GM12878 (cell line): ENCODE measurements around the gene MEF2D. TPM values are rescaled to one million over a fixed set of nuclear protein-coding genes. Genes with fewer than 3 reads are reported as not detected.

Experiments
- ESRRA ChIP-seq: IDR thresholded peaks from 2 replicates; pipeline ENCODE4 v1.6.1; 2012; ENCODE audit warnings: mild to moderate bottlenecking, low read length, improper control_type of control experiment
- KLF5 ChIP-seq: fragments of 450-650 bp; IDR thresholded peaks from 2 replicates; pipeline ENCODE4 v1.6.1; 2014; ENCODE audit warnings: mild to moderate bottlenecking; ENCODE audit not compliant: partially characterized antibody
- MTA2 ChIP-seq: fragments of 450-650 bp; IDR thresholded peaks from 2 replicates; pipeline ENCODE4 v1.6.1; 2016; ENCODE audit warnings: low read depth, mild to moderate bottlenecking, moderate library complexity
- MXI1 ChIP-seq: fragments of 150-350 bp; IDR thresholded peaks from 2 replicates; pipeline ENCODE4 v1.6.1; 2011; ENCODE audit warnings: low read depth, mild to moderate bottlenecking, inconsistent platforms, low read length, improper control_type of control experiment
- SPI1 ChIP-seq: IDR thresholded peaks from 2 replicates; pipeline ENCODE4 v1.6.1; 2011; ENCODE audit warnings: low read depth, mild to moderate bottlenecking, low read length, moderate library complexity, borderline replicate concordance; ENCODE audit not compliant: insufficient read depth
- ZBTB4 ChIP-seq: fragments of 450-650 bp; formaldehyde crosslinking; IDR thresholded peaks from 2 replicates; pipeline ENCODE4 v1.4.0; 2022; ENCODE audit warnings: mild to moderate bottlenecking, moderate library complexity
- polyA plus RNA-seq, 11 experiments: library from polyadenylated mRNA; depleted of rRNA in 4 of 11; unstranded in 6 of 11; stranded (reverse) in 5 of 11; fragments of >200 nt; fragmentation: Nextera tagmentation in 4 of 11; fragmentation: Illumina TruSeq in 1 of 11; extraction: Ambion mirVana in 4 of 11; extraction: Trizol in 1 of 11; gene quantifications; 1 replicate in 1 of 11; 2 replicates in 10 of 11; pipeline versions ENCODE4 v1.2.1 to v1.2.3, GENCODE V29; 2011 to 2016; ENCODE audit warnings: inconsistent platforms in 2 of 11, missing spikeins in 2 of 11, low read depth in 1 of 11
- total RNA-seq, 4 experiments: library from RNA; depleted of rRNA in 3 of 4; stranded (reverse); fragments of >200 nt in 3 of 4; fragmentation: Illumina TruSeq in 1 of 4; extraction: Trizol in 1 of 4; gene quantifications; 2 replicates each; pipeline versions ENCODE4 v1.2.1 to v1.2.3, GENCODE V29; 2013 to 2021
- TF ChIP-seq, protein P1 (sequence below): fragments of 450-650 bp; IDR thresholded peaks from 2 replicates; pipeline ENCODE4 v1.6.1; 2017; ENCODE audit warnings: mild to moderate bottlenecking, low read depth, inconsistent platforms; ENCODE audit not compliant: poor library complexity, severe bottlenecking
- TF ChIP-seq, protein P2 (sequence below): IDR thresholded peaks from 2 replicates; pipeline ENCODE4 v1.6.1; 2011; ENCODE audit warnings: borderline replicate concordance, low read depth, mild to moderate bottlenecking, moderate library complexity, low read length; ENCODE audit not compliant: insufficient read depth, poor library complexity, severe bottlenecking
- TF ChIP-seq, protein P3 (sequence below): fragments of 450-650 bp; IDR thresholded peaks from 2 replicates; pipeline ENCODE4 v1.6.1; 2017; ENCODE audit warnings: antibody characterized with exemption, mild to moderate bottlenecking, moderate library complexity

MEF2D gene
- total and polyA plus RNA-seq, 10 of the 15 experiments (the other 5 are each of a cell fraction or from before 2014, with no cell fraction given) = 0.61 to 53.0 (median 15.2) TPM

DNA sequence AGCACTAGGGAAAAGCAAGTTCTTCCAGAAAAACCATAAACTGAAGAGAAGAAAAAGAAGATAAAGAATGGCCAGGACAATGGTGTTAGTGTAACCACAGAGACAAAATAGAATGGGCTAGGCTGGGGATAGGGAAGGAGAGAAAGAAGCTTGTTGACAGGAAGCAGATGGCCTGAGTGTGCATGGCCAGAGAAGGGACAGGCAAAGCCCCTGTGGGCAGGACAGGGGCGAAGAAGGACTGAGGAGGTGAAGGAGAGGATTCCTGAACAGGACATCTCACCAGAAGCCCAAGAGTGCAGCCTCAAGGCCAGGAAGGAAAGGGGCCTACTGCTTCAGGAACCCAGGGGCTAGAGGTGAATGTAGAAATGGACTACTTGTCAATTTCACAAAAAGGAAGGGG lies 42.5 kb upstream of the MEF2D start (continued):
- TF ChIP-seq, protein P1, sequence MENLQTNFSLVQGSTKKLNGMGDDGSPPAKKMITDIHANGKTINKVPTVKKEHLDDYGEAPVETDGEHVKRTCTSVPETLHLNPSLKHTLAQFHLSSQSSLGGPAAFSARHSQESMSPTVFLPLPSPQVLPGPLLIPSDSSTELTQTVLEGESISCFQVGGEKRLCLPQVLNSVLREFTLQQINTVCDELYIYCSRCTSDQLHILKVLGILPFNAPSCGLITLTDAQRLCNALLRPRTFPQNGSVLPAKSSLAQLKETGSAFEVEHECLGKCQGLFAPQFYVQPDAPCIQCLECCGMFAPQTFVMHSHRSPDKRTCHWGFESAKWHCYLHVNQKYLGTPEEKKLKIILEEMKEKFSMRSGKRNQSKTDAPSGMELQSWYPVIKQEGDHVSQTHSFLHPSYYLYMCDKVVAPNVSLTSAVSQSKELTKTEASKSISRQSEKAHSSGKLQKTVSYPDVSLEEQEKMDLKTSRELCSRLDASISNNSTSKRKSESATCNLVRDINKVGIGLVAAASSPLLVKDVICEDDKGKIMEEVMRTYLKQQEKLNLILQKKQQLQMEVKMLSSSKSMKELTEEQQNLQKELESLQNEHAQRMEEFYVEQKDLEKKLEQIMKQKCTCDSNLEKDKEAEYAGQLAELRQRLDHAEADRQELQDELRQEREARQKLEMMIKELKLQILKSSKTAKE = no peak
- TF ChIP-seq ESRRA = no peak
- TF ChIP-seq SPI1 = no peak
- TF ChIP-seq, protein P2, sequence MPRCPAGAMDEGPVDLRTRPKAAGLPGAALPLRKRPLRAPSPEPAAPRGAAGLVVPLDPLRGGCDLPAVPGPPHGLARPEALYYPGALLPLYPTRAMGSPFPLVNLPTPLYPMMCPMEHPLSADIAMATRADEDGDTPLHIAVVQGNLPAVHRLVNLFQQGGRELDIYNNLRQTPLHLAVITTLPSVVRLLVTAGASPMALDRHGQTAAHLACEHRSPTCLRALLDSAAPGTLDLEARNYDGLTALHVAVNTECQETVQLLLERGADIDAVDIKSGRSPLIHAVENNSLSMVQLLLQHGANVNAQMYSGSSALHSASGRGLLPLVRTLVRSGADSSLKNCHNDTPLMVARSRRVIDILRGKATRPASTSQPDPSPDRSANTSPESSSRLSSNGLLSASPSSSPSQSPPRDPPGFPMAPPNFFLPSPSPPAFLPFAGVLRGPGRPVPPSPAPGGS = no peak
- TF ChIP-seq KLF5 = no peak
- TF ChIP-seq, protein P3, sequence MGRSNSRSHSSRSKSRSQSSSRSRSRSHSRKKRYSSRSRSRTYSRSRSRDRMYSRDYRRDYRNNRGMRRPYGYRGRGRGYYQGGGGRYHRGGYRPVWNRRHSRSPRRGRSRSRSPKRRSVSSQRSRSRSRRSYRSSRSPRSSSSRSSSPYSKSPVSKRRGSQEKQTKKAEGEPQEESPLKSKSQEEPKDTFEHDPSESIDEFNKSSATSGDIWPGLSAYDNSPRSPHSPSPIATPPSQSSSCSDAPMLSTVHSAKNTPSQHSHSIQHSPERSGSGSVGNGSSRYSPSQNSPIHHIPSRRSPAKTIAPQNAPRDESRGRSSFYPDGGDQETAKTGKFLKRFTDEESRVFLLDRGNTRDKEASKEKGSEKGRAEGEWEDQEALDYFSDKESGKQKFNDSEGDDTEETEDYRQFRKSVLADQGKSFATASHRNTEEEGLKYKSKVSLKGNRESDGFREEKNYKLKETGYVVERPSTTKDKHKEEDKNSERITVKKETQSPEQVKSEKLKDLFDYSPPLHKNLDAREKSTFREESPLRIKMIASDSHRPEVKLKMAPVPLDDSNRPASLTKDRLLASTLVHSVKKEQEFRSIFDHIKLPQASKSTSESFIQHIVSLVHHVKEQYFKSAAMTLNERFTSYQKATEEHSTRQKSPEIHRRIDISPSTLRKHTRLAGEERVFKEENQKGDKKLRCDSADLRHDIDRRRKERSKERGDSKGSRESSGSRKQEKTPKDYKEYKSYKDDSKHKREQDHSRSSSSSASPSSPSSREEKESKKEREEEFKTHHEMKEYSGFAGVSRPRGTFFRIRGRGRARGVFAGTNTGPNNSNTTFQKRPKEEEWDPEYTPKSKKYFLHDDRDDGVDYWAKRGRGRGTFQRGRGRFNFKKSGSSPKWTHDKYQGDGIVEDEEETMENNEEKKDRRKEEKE = no peak
- no peak for TF ChIP-seq MXI1
- no peak for TF ChIP-seq ZBTB4
- TF ChIP-seq MTA2 = no peak
